Left ventricle myocardium superior (tissue), 1 donor: Measurements from ENCODE around the gene CCN5. TPM values are rescaled to one million over a fixed set of nuclear protein-coding genes. Genes with fewer than 3 reads are reported as not detected.

Experiments
- ATAC-seq: fragments of 200-7000 bp; cut with Tn5 transposase; one replicate; pipeline ENCODE4 v1.9.1; 2020; ENCODE audit warnings: mild to moderate bottlenecking, moderate library complexity
- DNase-seq: peaks from one replicate; pipeline ENCODE4 v3.0.0-alpha.2; 2020
- intact Hi-C: fragments of 100-400 bp; cut with micrococcal nuclease; formaldehyde crosslinking; loops from one replicate; pipeline ENCODE4 v1.11.0; 2022
- total RNA-seq: library from RNA; stranded (reverse); fragmentation: NEBNext Ultra II Directional; extraction: Animal tissue kit (Norgen Biotek cat#: 25700); gene quantifications from one replicate; pipeline ENCODE4 v1.2.1, GENCODE V29; 2021
- donor health status: DM: no; HTN: yes; CAD: no; lungs with severe emphysema.

CCN5 gene
- total RNA-seq, 1 donor from 2014 or later: 19.5 TPM

GRCh38 chr20:44728801-44729443 is 13.8 kb downstream of the CCN5 start:
- DNase-seq (peak; percentile 75), ATAC-seq (peak; percentile 84)
- intact Hi-C loops: no loop called here

GRCh38 chr20:44730441-44730840 is 15.3 kb downstream of the CCN5 start:
- intact Hi-C loops: no loop called here
- ATAC-seq: no peak
- DNase-seq: no peak

- intact Hi-C loops: loop anchor here (2.0 kb wide), 1 partner anchor 47 kb away; no protein-coding TSS in a partner anchor
- DNase-seq (peak; percentile 66), ATAC-seq (peak; percentile 17)
These were observed 16.5 kb downstream of the CCN5 start for GRCh38 chr20:44731657-44732056.

- intact Hi-C loops: loop anchor here (2.0 kb wide), 1 partner anchor 48 kb away; no protein-coding TSS in a partner anchor
- DNase-seq: no peak
- ATAC-seq: no peak
These were observed 17.2 kb downstream of the CCN5 start for GRCh38 chr20:44732327-44732726.

GRCh38 chr20:44733341-44734069 is 18.3 kb downstream of the CCN5 start:
- ATAC-seq: peak; percentile 51
- intact Hi-C loops: loop anchor here (2.0 kb wide), 1 partner anchor 49 kb away; no protein-coding TSS in a partner anchor
- DNase-seq: peak; percentile 80

GRCh38 chr20:44734938-44735337 is 19.8 kb downstream of the CCN5 start:
- ATAC-seq (no peak), DNase-seq (no peak)
- intact Hi-C loops: no loop called here

- DNase-seq (no peak), ATAC-seq (no peak)
- intact Hi-C loops: no loop called here
These were observed 20.6 kb downstream of the CCN5 start for GRCh38 chr20:44735816-44736169.

GRCh38 chr20:44736170-44737021 is 21.2 kb downstream of the CCN5 start:
- intact Hi-C loops: no loop called here
- peak; percentile 65 for ATAC-seq

GRCh38 chr20:44737116-44737515 is 21.9 kb downstream of the CCN5 start:
- no peak for ATAC-seq
- intact Hi-C loops: no loop called here

More at GRCh38 chr20:44736170-44737021, 21.2 kb downstream of the CCN5 start:
- DNase-seq: no peak

GRCh38 chr20:44738813-44739477 is 23.8 kb downstream of the CCN5 start:
- DNase-seq (peak; percentile 47), ATAC-seq (peak; percentile 69)
- intact Hi-C loops: no loop called here

More at GRCh38 chr20:44737116-44737515, 21.9 kb downstream of the CCN5 start:
- no peak for DNase-seq

- DNase-seq (no peak), ATAC-seq (no peak)
- intact Hi-C loops: no loop called here
These were observed 24.8 kb downstream of the CCN5 start for GRCh38 chr20:44739942-44740341.

GRCh38 chr20:44742304-44743079 is 27.3 kb downstream of the CCN5 start:
- intact Hi-C loops: no loop called here
- ATAC-seq (peak; percentile 34), DNase-seq (no peak)

GRCh38 chr20:44743080-44743701 is 28.0 kb downstream of the CCN5 start:
- intact Hi-C loops: no loop called here
- DNase-seq: no peak
- ATAC-seq: no peak

- no peak for ATAC-seq
- DNase-seq: no peak
These were observed 28.9 kb downstream of the CCN5 start for GRCh38 chr20:44743916-44744655.

GRCh38 chr20:44745122-44745597 is 30.0 kb downstream of the CCN5 start:
- intact Hi-C loops: loop anchor here (5.0 kb wide), 1 partner anchor 122 kb away; no protein-coding TSS in a partner anchor
- DNase-seq: no peak
- peak; percentile 3 for ATAC-seq

More at GRCh38 chr20:44743916-44744655, 28.9 kb downstream of the CCN5 start:
- intact Hi-C loops: no loop called here

- DNase-seq (peak; percentile 71), ATAC-seq (peak; percentile 60)
These were observed 30.6 kb downstream of the CCN5 start, which contains the start of gene KCNK15 for GRCh38 chr20:44745598-44746366. TSS of gene KCNK15 (plus strand) at chr20:44745865. CDS start at chr20:44745911, 46 bp downstream.

More at GRCh38 chr20:44745598-44746366, 30.6 kb downstream of the CCN5 start, which contains the start of gene KCNK15:
- intact Hi-C loops: loop anchor here (5.0 kb wide), 1 partner anchor 122 kb away; no protein-coding TSS in a partner anchor
